ENCODE results near the gene HSPG2.

HSPG2 gene

GRCh38 chr1:21857840-21858670 is 79.1 kb downstream of the HSPG2 start:
- Histone ChIP-seq H2AFZ (ENCODE audit: low read length) (no peak overlapping the region), H3K4me1 (ENCODE audit: insufficient read depth, low read length, severe bottlenecking) (peaks cover under 1% of the 10 kb centered on the region), H3K9me2 (ENCODE audit: low read depth, low read length) (no peaks in the 10 kb centered on the region), H3K36me3 (ENCODE audit: insufficient read depth, low read length) (peaks cover 13% of the 10 kb centered on the region; the same call in 1 of the 2 replicates), H3K27me3 (ENCODE audit: insufficient read depth, low read length) (peaks cover 8% of the 10 kb centered on the region; the same call in 1 of the 2 replicates), H3K4me2 (ENCODE audit: low read length) (no peak overlapping the region), H3K79me2 (ENCODE audit: insufficient read depth, low read length) (no peaks in the 10 kb centered on the region), H3K9me3 (ENCODE audit: low read length) (peaks cover 4% of the 10 kb centered on the region; the same call in 1 of the 2 replicates), H3K4me3 (ENCODE audit: low read depth, low read length, poor library complexity, severe bottlenecking) (no peak overlapping the region), H3F3A (ENCODE audit: insufficient read depth, low read length) (no peaks in the 10 kb centered on the region), H3K27ac (ENCODE audit: low read depth, low read length, poor library complexity, severe bottlenecking) (no peak overlapping the region), H4K20me1 (ENCODE audit: insufficient read depth, low read length) (no peaks in the 10 kb centered on the region), H3K9ac (ENCODE audit: low read length) (no peak overlapping the region)
- no peak for TF ChIP-seq CTCF (IDR thresholded peaks at IDR 0.05; ENCODE audit: low read length)
- TF ChIP-seq EZH2 (IDR thresholded peaks at IDR 0.05; ENCODE audit: borderline replicate concordance, low read length) = no peak

GRCh38 chr1:21857142-21857839 is 79.8 kb downstream of the HSPG2 start:
- H3F3A ChIP-seq (ENCODE audit: insufficient read depth, low read length) = no peaks in the 10 kb centered on the region
- no peaks in the 10 kb centered on the region for H3K79me2 ChIP-seq (ENCODE audit: insufficient read depth, low read length)
- H3K4me1 ChIP-seq (ENCODE audit: insufficient read depth, low read length, severe bottlenecking) = peaks cover 8% of the 10 kb centered on the region
- no peak overlapping the region for H3K27ac ChIP-seq (ENCODE audit: low read depth, low read length, poor library complexity, severe bottlenecking)
- peaks cover 8% of the 10 kb centered on the region; the same call in 1 of the 2 replicates for H3K27me3 ChIP-seq (ENCODE audit: insufficient read depth, low read length)
- H3K9ac ChIP-seq (ENCODE audit: low read length) = no peak overlapping the region
- no peak overlapping the region for H3K4me3 ChIP-seq (ENCODE audit: low read depth, low read length, poor library complexity, severe bottlenecking)
- H2AFZ ChIP-seq (ENCODE audit: low read length) = no peak overlapping the region
- no peak for TF ChIP-seq EZH2 (IDR thresholded peaks at IDR 0.05; ENCODE audit: borderline replicate concordance, low read length)
- no peak for TF ChIP-seq CTCF (IDR thresholded peaks at IDR 0.05; ENCODE audit: low read length)
- no peaks in the 10 kb centered on the region for H4K20me1 ChIP-seq (ENCODE audit: insufficient read depth, low read length)
- peaks cover 4% of the 10 kb centered on the region; the same call in 1 of the 2 replicates for H3K9me3 ChIP-seq (ENCODE audit: low read length)
- no peak overlapping the region for H3K4me2 ChIP-seq (ENCODE audit: low read length)
- no peaks in the 10 kb centered on the region for H3K9me2 ChIP-seq (ENCODE audit: low read depth, low read length)
- peaks cover 13% of the 10 kb centered on the region; the same call in 1 of the 2 replicates for H3K36me3 ChIP-seq (ENCODE audit: insufficient read depth, low read length)

GRCh38 chr1:21855257-21856096 is 81.6 kb downstream of the HSPG2 start:
- H3K4me1 ChIP-seq (ENCODE audit: insufficient read depth, low read length, severe bottlenecking) = peaks cover 11% of the 10 kb centered on the region
- no peak overlapping the region for H3K4me3 ChIP-seq (ENCODE audit: low read depth, low read length, poor library complexity, severe bottlenecking)
- H4K20me1 ChIP-seq (ENCODE audit: insufficient read depth, low read length) = no peaks in the 10 kb centered on the region
- H3K27me3 ChIP-seq (ENCODE audit: insufficient read depth, low read length) = peaks cover 5% of the 10 kb centered on the region; the same call in 1 of the 2 replicates
- H3F3A ChIP-seq (ENCODE audit: insufficient read depth, low read length) = no peaks in the 10 kb centered on the region
- no peak overlapping the region for H3K4me2 ChIP-seq (ENCODE audit: low read length)
- no peaks in the 10 kb centered on the region; the same call in 1 of the 2 replicates for H3K36me3 ChIP-seq (ENCODE audit: insufficient read depth, low read length)
- H3K9ac ChIP-seq (ENCODE audit: low read length) = no peak overlapping the region
- no peak overlapping the region for H2AFZ ChIP-seq (ENCODE audit: low read length)
- no peak overlapping the region for H3K27ac ChIP-seq (ENCODE audit: low read depth, low read length, poor library complexity, severe bottlenecking)
- H3K9me3 ChIP-seq (ENCODE audit: low read length) = no peaks in the 10 kb centered on the region
- no peaks in the 10 kb centered on the region for H3K9me2 ChIP-seq (ENCODE audit: low read depth, low read length)
- no peaks in the 10 kb centered on the region for H3K79me2 ChIP-seq (ENCODE audit: insufficient read depth, low read length)
- TF ChIP-seq CTCF (IDR thresholded peaks at IDR 0.05; ENCODE audit: low read length) (no peak), EZH2 (IDR thresholded peaks at IDR 0.05; ENCODE audit: borderline replicate concordance, low read length) (no peak)

Data from OCI-LY1 (cell line).